HG03095 (cell line): ENCODE measurements around the gene ALX4.

Source experiments
- ATAC-seq: cut with Tn5 transposase; IDR thresholded peaks from one replicate; pipeline ENCODE4 v1.9.1; 2021; ENCODE audit warnings: moderate library complexity; ENCODE audit not compliant: unreplicated experiment

The ALX4 gene

GRCh38 chr11:44303401-44303938, 6.5 kb downstream of the ALX4 start:
- no peak for ATAC-seq

DNA sequence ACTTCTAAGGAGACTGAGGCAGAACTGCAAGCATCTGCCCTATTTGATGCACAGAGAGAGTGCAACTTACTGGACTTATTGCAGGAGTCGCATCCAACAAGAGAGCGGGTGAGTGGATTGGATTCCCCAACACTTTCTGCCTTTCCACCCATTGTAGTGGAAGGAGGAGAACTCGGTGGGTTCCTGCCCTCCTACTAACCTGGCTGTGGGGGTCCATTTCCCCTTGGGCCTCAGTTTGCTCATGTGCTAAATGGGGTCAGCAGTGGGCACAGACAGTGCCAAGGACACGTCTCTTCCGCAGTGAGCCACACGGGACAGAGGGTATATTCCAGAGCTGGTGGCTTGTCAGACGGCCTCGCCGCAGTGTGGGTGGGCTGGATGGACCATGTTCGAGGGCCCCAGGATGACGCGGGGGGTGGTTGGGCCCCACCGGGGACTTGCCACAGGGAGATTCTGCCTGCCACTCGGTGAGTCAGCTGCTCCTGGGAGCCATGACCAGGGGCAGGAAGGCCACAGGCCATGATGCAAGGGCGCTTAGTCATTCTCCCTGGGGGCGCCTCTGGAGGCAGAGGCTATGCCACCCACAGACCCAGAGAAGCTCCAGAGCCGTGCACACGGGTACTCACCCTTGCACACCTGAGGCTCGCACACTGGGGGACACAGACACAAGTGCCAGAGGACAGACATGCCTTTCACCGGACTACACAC, 8.2 kb downstream of the ALX4 start:
- no peak for ATAC-seq

GRCh38 chr11:44300844-44301563, 8.9 kb downstream of the ALX4 start:
- no peak for ATAC-seq

- ATAC-seq: no peak
Observed at GRCh38 chr11:44298862-44299261, 11.1 kb downstream of the ALX4 start.

DNA sequence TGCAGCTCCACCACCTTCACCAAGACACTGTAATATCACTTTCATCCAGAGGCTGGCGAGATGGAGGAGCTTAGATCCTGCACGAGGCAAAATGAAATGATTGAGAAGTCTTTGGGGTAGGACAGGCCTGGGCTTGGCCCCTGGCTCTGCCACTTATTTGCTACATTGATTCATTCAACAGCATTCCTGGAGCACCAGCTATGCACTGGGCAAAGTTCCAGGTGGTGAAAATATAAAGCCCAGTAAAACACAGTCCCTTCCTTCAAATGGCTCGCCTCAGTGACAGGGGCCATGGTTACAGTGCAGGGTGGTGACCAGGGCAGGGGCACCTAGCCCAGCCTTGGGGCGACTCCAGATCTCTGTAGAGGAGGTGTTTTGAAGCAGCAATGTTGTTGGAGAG, 19.7 kb downstream of the ALX4 start:
- ATAC-seq: no peak

GRCh38 chr11:44288133-44288526, 21.8 kb downstream of the ALX4 start:
- ATAC-seq: no peak

GRCh38 chr11:44286911-44287310, 23.0 kb downstream of the ALX4 start:
- no peak for ATAC-seq

DNA sequence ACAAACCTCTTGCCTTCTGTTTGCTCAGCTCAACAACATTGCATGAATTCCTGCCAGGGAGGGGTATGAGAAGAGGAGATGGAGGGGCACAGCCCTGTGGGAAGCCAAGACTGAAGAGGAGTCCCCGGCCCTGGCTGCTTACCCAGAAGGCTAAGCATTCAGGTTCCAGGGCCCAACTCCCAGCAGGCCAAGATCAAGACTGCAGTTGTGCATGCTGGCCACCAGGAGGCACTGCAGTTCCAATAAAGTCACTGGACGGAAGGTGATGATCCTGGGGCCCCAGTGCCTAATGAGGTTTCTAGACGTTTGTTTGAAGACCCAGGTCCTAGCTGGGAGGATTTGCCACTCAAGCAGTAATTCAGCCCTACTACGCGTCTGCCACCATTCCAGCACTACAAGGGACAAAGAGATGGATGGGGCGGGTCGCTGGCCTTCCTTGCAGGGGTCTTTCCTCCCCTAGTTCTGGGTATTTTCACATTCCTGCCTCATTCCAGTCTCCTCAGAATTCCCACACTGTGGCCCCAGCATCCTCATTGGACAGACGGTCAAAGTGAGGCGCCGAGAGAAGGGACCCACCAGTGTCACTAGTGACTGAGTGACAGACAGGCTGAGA, 23.6 kb downstream of the ALX4 start:
- ATAC-seq: no peak

DNA sequence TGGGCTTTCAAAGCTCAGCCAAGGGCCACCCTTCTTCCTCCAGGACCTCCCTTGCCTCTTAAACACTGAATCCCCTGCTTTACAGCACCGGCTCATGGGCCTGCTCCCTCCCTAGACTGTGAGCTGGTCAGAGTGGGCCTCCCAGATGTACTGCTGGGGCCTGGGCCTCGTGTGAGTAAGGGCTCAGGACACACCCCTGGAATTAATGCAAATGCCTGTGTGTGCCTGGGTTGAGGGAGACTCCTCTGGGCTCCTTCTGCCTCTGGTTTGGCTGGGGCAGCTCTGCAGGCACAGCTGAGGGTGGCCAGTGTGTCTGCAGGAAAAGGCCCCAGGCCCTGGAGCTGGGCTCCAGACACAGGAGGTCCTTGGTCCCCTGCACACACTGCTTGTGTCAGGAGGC, 24.2 kb downstream of the ALX4 start:
- no peak for ATAC-seq

GRCh38 chr11:44282620-44283019, 27.3 kb downstream of the ALX4 start:
- no peak for ATAC-seq

DNA sequence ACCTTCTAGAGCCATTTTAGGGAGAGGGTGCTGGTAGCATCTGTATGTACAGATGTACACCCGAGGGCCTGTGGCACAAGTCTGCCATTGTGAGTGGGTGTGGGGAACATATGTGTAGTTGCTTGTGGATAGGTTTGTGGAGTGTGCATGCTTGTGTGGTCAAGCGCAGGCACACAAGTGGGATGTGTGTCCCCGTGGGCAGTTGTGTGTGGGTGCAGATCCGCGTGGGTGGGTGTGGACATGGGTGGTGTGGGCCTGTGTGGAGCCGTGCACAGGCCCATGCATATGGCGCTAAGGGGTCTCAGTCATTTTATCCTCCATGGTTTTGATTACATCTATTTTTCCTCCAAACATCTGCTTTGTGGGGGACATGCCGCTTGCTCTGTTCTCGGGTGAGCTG, 28.8 kb downstream of the ALX4 start:
- no peak for ATAC-seq

DNA sequence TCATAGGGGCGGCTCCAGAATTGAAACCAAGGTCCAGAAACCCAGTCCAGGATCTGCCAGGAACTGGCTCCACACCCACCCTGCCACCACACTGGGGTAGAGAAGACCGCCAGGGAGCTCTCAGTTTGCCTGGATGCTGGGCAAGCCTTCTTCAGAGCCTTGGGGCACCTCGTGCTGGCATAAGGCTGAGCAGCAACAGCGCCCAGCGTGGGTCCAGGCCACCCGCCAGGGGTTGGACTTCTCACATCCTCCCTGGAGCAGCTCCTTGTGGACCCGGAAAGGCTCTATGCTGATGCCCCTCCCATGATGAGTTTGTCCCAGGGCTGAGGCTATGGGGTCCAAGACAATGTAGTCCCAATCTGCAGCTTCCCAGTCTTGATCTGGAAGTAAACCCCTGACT, 29.7 kb downstream of the ALX4 start:
- no peak for ATAC-seq

DNA sequence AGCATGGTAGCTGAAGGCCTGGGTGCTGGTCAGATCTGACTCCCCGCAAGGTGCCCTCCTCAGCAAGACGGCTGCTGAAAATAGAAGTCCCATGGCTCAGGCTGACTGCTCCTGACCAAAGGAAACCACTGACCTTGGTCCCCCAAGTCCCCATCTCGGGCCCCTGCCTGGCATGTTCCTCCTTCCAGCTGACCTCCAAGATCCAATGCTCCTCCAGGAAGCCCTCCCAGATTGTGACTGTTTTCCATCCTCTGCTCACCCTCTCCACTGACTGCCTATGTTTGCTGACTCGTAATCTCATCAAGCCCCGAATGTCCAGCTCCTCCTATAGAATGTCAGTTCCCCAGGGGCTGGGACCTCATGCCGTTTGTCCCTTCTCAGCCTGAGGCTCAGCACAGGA, 30.5 kb downstream of the ALX4 start:
- ATAC-seq: no peak

GRCh38 chr11:44277196-44278090, 32.5 kb downstream of the ALX4 start:
- no peak for ATAC-seq

DNA sequence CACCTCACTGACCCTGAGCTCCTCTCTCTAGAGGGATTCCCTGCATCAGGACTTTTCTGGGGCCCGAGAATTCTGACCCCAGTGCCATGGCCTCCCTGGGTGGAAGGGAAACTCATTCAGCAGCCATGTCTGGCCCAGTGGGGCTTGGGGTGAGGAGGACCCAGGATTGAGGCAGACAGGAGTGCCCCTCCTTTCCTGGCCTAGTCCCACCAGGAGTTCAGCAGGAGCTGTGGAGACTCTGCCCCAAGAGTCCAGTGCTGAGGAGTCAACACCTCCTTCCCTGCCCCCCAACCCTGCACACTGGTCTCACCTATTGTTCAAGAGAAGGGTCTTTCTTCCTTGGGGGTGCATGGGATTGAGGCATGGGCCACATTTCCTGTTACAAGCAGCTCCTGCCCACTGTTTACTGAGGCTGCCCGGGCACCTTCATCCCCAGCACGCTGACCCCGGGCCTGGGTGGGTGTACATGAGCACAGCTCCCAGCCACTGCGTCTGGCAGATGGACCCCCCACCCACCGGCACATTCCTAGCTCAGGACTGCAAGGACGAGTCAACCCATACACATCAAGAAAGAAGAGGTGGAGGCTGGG, 33.9 kb downstream of the ALX4 start:
- ATAC-seq: no peak

GRCh38 chr11:44275241-44275640, 34.7 kb downstream of the ALX4 start:
- no peak for ATAC-seq

DNA sequence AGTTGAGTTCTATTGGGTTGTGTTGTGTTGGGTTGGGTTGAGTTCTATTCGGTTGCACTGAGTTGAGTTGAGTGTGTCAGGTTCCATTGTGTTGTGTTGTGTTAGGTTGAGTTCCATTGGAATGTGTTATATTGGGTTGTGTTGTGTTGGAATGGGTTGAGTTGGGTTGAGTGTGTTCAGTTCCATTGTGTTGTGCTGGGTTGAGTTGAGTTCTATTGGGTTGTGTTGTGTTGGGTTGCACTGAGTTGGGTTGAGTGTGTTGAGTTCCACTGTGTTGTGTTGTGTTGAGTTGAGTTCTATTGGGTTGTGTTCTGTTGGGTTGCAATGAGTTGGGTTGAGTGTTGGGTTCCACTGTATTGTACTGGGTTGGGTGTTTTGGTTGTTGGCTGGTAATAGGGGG, 35.5 kb downstream of the ALX4 start:
- ATAC-seq: no peak

DNA sequence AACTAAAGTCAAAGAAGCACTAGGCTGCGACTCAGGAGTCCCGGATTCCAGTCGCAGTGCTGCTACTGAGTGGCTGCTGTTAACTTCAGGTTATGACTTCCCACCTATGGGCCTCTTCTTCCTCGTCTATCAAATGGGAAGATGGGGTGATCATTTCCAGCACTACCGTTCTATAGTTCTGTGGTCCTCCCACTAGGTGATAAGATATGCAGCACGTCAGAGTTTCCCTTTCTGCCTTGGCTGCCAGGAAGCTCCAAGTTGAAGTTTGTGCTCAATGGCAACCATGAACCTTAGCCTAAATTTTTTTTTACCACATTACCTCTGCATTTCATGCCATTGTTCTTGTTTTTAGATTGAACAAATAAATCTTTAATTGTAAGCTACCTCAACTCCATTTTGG, 38.7 kb downstream of the ALX4 start:
- no peak for ATAC-seq

- ATAC-seq: no peak
Observed at GRCh38 chr11:44270403-44271273, 39.3 kb downstream of the ALX4 start.
